ENCODE results near the gene CA7.
"Not testable (repeated sequence)": the region's sequence is repeated elsewhere in the genome, so short reads cannot be mapped to it uniquely, and the experiment has no call there.

CA7 gene

DNA sequence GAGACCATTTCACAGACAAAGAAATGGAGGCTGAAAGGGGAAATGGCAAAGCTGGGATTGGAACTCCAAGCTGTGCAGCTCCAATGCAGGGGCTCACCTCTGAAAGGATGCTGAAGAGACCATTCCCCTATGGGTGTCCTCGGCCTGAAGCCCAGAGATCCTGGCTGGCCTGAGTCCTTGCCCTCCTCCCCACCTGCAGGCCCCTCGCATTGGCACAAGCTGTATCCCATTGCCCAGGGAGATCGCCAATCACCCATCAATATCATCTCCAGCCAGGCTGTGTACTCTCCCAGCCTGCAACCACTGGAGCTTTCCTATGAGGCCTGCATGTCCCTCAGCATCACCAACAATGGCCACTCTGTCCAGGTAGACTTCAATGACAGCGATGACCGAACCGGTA, 2.6 kb downstream of the CA7 start:
- DNase-seq (ENCODE audit: low read depth) = no peak

DNA sequence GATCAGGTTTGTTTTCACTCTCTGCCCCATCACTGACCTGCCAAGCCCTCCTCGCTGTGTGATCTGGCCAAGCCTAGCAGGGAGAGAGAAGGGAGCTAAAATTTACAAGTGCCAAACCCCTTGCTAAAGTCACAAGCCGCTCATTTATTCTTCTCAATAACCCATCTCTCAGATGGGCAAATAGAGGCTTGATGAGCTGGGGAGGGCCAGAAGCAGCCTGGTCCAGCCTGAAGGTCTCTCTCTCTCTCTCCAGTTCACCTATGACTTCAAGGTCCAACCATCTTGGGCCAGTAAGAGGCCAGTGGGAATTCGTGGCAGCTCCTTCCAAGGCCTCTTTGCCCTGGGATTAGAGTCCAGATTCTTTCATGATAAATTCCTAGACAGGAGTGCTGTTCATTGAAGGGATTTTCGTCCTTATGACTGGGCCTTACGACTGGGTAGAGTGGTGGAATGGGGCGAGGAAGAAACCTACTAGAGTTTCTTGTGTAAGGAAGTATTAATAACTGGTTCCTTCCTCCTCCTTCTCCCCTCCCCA, 3.4 kb downstream of the CA7 start:
- DNase-seq (ENCODE audit: low read depth) = no peak

GRCh38 chr16:66848172-66848571, 4.0 kb downstream of the CA7 start:
- no peak for DNase-seq (ENCODE audit: low read depth)

DNA sequence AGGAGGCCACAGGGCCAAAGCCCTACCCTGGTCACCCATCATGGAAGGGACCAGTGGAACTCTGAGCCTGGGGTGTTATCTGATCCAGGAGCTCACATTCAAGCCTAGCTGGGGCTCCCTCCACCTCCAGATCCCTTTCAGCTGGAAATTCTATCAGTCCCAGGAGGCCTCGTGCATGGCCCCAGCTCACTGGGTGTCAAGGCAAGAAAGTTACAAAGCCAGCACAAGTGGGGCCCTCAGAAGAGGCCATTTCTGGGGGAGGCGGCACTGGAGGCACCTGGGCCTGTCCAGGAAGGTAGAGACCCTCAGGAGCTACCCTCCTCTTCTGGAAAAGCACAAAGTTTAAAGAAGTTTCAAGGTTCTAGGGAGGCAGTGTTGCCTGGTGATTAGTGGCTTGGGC, 4.8 kb downstream of the CA7 start:
- no peak for DNase-seq (ENCODE audit: low read depth)

DNA sequence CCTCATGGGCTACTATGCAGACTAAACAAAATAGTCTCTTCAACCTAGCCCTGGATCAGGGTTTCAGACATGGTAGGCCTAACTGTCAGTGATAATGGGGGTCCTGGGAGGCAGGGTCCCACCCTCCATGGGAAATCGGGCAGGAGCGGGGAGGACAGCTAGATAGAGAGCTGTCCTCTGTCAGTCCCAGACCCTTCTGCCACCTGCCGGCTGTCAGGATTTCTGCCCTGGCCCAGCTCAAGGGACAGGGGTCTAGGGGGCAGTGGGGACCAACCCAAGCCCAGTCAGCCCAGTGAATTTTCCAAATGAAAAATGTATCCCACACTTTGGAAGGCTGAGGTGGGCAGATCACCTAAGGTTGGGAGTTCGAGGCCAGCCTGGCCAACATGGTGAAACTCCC, 5.3 kb downstream of the CA7 start:
- DNase-seq (ENCODE audit: low read depth) = no peak

- no peak for DNase-seq (ENCODE audit: low read depth)
Measured at GRCh38 chr16:66850115-66850815, 6.1 kb downstream of the CA7 start.

DNA sequence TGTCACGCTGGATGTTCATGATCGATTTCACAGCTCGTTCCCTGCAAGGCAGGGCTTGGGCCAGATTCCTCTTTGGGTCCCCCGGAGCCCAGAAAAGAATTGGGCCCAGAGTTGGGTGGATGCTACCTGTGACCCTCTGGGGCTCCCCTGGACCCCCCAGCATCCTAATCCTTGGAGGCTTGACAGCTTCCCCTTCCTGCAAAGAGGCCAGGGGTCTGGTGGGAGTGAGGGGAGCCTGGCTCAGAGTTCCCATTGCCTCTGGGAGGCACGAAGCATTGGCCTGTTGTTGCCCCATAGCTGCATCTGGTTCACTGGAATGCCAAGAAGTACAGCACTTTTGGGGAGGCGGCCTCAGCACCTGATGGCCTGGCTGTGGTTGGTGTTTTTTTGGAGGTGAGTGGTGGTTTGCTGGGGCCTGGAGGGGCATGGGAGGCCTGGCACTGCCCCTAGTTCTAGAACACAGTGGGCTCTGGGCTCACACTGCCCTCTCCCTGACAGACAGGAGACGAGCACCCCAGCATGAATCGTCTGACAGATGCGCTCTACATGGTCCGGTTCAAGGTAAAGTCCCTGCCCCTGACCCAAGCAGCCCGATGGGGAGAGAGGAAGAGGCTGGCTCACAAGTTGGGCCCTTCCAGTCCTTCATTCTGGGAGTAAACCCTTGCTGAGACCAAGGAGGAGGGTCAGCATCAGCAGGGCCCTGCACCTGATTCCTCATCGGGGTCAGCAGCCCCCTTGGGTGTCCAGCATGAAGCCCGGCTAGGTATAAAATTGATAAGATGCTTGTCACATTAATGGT, 7.2 kb downstream of the CA7 start:
- DNase-seq (ENCODE audit: low read depth) = no peak

DNA sequence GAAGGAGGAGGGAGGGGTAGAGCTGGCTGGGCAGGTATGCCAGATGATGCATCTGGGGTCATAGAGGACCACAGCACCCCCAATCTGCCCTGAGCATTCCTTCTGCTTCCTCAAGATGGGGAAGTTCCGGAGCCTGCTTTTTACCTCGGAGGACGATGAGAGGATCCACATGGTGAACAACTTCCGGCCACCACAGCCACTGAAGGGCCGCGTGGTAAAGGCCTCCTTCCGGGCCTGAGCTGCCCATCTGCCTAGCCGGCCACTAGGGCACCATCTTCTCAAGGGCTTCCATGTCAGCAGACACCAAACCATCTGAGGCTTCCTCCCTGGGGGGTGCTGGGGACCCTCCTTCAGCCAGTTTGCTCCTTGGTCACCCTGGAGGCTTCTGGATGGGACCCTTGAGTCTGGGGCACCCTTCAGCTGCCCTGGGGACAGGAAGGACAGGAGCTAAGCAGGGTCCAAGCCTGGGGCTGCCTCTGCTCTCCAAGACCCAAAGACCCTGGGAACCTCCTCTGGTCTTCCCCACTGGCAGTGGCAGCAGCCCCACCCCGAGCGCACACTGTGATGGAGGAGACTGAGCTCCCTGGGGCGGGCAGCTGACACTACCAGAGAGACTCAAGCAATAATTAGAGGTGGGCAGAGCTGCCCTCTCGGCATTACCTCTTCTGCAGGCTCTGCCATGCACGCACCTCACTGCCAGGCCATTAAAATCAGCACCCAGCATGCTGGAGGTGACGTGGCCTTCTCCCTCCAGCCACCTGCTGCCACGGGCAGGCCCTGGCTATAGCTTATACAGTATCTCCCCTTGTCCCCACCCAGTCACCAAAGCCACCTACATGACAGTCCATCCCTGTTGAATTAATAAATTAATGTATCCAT, 9.3 kb downstream of the CA7 start:
- DNase-seq (ENCODE audit: low read depth) = no peak

- no peak for DNase-seq (ENCODE audit: low read depth)
Measured at GRCh38 chr16:66856184-66856730, 12.0 kb downstream of the CA7 start.

DNA sequence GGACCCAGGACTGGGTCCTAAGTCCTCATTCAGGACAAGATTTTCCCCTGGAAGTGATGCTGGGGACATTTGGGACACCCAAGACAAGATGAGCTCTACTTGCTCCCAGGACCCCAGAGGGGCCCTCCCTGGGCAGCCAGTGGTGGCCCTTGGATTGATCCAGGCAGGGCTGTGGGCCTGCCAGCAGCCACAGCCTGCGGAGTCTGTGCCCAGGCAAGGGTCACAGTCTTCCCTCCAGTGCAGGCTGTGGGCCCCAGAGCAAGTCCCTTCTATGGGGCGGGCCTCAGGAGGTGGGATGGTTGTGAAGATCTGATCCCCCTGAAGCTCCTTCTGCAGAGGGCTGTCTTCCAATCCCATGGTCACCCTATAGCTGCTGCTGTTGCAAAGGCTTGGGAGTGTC, 12.6 kb downstream of the CA7 start:
- DNase-seq (ENCODE audit: low read depth) = no peak

GRCh38 chr16:66857437-66857836, 13.2 kb downstream of the CA7 start:
- no peak for DNase-seq (ENCODE audit: low read depth)

DNA sequence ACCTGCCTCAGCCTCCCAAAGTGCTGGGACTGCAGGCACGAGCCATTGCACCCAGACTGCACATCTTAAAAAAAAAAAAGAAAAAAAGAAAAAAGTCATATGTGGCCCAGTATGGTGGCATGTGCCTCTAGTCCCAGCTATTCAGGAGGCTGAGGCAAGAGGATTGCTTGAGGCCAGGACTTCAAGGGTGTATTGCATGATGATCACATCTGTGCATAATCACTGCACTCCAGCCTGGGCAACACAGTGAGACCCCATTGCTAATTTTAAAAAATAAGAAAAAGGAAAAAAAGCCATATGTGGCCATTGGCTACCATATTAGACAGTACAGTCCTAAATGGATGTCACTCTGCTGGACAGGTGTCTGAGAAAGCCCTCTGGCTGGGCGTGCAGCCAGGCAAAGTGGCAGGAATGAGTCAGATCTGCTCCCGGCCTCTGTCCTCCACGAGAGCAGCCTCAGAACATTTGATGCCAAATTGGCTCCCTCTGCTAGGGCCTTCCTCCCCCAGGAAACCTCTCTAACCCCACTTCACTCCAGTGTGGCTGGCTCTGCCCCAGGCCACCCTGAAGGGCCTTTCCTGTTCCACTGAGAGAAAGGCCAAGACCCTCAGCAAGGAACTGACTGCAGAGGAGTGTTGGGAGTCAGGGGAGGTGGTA, 14.7 kb downstream of the CA7 start:
- DNase-seq (ENCODE audit: low read depth) = no peak

DNA sequence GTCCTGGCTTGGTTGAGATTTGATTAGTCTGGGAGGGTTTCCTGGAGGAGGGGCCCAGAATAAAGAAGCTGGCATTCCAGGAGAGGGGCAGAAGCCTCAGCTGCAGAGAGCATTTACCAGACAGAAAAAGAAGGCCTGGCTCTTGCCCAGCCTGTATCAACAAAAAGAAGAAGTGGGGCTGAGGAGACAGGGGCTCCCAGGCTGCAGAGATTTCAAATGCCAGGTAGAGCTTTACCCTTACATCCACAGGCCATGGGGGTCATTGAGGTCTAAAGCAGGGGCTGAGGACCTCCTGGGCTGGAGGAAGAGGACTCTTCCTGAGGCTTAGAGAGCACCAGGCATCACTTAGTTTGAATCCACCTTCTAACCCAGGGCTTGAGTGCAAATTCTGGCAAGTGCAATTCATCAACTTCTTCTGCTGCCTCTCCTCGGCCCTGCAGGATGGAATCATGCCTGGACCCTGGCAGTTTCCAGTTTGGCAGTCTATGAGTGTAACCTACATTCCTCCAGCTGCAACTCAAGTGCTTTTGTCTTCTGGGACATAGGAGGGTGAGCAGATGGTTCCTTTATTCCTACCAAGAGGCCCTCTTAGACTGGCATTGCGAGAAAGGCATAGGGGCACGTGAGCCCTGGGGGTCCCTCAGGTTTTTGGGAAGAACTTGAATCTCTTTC, 15.3 kb downstream of the CA7 start:
- DNase-seq (ENCODE audit: low read depth) = no peak

DNA sequence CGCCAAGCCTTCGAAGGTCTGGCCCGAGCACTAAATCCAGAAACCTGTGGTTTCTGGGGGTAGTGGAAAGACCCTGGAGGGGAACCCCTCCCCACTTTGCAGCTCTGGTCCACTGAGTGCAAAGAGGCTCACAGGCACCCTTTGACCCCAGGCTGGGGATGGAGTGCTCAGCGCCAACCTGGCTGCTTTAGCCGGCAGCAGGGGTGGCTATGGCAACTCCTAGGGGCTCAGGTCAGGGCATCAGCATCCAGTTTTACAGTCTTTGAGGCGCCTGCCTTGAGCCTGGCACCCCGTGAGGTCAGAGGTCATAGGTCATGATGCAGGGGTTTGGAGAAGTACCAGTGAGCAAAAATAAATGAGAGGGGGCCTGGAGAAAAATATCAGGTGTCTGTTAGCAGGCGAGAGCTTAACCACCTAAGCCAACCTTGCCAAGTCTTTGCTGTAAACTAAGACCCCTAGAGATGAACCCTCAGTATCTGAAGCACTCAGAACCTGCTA, 17.9 kb downstream of the CA7 start:
- no peak for DNase-seq (ENCODE audit: low read depth)

DNA sequence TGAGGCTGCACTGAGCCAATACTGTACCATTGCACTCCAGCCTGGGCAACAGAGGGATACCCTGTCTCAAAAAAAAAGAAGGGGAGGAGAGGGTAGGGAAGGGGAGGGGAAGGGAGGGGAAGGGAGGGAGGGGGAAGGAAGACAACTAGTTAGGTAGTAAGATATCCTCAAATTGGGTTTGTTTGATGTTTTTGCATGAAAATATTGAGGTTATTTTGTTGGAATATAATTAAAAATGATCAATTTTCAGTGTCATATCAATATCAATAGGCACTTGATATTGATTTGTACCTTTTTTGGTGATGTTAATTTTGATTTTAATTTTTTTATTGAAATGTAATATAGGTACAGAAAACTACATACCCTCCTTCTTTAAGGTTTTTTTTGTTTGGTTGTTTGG, 19.5 kb downstream of the CA7 start:
- no peak for DNase-seq (ENCODE audit: low read depth)

GRCh38 chr16:66869424-66869823, 25.2 kb downstream of the CA7 start:
- no peak for DNase-seq (ENCODE audit: low read depth)

DNA sequence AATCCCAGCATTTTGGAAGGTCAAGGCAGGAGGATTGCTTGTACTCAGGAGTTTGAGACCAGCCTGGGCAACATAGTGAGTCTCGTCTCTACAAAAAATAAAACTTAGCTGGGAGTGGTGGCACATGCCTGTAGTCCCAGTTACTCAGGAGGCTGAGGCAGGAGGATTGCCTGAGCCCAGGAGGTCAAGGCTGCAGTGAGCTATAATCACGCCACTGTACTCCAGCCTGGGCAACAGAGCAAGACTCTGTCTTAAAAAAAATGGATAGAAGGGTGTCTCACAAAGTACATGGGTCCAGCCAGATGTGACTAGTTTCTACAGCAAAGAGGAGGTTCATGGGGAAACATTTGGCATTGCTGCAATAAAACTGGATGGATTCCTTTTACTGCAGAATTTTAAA, 27.1 kb downstream of the CA7 start:
- not testable (repeated sequence) for DNase-seq (ENCODE audit: low read depth)

- DNase-seq (ENCODE audit: low read depth) = no peak
Measured at GRCh38 chr16:66871840-66872239, 27.6 kb downstream of the CA7 start.

DNA sequence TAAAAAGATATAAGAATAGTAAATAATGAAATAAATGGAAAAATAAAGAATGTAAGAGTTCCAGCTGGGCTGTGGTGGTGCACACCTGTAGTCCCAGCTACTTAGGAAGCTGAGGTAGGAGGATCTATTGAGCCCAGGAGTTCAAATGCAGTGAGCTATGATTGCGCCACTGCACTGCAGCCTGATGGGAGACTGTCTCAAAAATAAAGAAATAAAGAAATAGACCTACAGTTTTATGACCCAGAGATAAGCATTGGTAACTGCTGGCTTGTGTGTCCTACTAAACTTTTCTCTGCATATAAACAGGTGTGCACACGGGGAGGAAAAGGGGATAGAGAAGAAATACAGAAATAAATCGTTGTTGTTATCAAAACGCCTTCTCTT, 28.3 kb downstream of the CA7 start:
- no peak for DNase-seq (ENCODE audit: low read depth)

DNA sequence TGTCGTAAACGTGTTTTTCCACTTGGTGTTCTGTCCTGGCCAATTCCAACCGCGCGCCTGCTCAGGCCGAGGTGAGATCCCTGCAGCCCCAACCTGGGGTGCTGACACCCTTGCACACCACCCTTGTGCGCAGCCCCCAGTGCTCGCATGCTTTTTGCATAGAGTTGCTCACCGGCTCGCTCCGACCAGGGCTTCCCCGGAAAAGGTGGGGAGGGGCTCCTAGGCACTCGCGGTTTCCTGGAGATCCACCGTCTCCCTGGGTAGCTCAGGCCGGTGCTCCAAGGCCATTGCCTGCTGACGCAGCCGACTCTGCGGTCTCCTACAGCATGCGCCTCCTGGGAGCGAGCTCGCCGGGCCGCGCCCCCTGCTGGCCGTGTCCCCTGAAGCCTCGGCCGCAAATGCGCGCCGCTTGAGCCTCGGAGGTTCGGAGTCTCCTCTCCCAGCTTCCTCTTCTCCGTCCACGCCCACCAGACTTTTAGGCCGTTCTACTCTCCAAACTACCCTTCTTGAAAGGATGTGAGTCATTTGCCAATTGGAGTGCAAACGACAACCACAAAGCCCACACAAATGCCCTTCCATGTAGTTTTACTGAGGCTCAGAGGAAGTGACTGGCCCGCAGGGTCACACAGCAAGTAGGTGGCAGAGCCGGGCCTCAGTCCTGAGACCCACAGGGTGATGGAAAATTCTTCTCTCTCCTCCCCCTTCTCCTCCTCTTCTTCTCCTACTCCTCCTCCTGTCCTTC, 28.9 kb downstream of the CA7 start:
- peak; percentile 100 for DNase-seq (ENCODE audit: low read depth)
